HG03460 (cell line): Measurements from ENCODE around the gene LRRC36.

Experiments
- ATAC-seq: cut with Tn5 transposase; IDR thresholded peaks from one replicate; pipeline ENCODE4 v1.9.1; 2021; ENCODE audit not compliant: unreplicated experiment

Gene LRRC36

GRCh38 chr16:67326472-67327309, at the start of gene LRRC36, which contains the start of gene KCTD19:
Gene LRRC36 (plus strand): TSS chr16:67326815. CDS start chr16:67326863, 48 bp downstream.
Gene KCTD19 (minus strand): TSS chr16:67326741. CDS start chr16:67326707, 34 bp downstream.
- ATAC-seq = no peak

GRCh38 chr16:67277294-67277998, 49.2 kb upstream of the LRRC36 start:
- no peak for ATAC-seq

GRCh38 chr16:67277999-67278772, 48.4 kb upstream of the LRRC36 start:
- no peak for ATAC-seq

GRCh38 chr16:67278773-67279295, 47.8 kb upstream of the LRRC36 start:
- peak; percentile 48 for ATAC-seq

GRCh38 chr16:67279296-67280089, 47.1 kb upstream of the LRRC36 start, which contains the start of gene PLEKHG4:
Gene PLEKHG4 (plus strand): TSS chr16:67279532. CDS start chr16:67280045, 513 bp downstream.
- peak; percentile 66 for ATAC-seq

GRCh38 chr16:67280090-67281015, 46.3 kb upstream of the LRRC36 start:
- no peak for ATAC-seq

- ATAC-seq = no peak
Measured at GRCh38 chr16:67281536-67282446, 44.8 kb upstream of the LRRC36 start.

- ATAC-seq = no peak
Measured at GRCh38 chr16:67282447-67282805, 44.2 kb upstream of the LRRC36 start.

GRCh38 chr16:67283039-67283825, 43.4 kb upstream of the LRRC36 start:
- ATAC-seq = no peak

GRCh38 chr16:67283826-67284555, 42.6 kb upstream of the LRRC36 start:
- ATAC-seq = no peak

GRCh38 chr16:67284699-67285646, 41.6 kb upstream of the LRRC36 start:
- no peak for ATAC-seq

GRCh38 chr16:67286441-67287235, 40.0 kb upstream of the LRRC36 start:
- no peak for ATAC-seq

GRCh38 chr16:67287960-67288359, 38.7 kb upstream of the LRRC36 start:
- ATAC-seq = no peak

GRCh38 chr16:67291461-67291860, 35.2 kb upstream of the LRRC36 start:
- no peak for ATAC-seq
